Coronary artery (tissue), 2 donors: Measurements from ENCODE around the gene RPL10.

ENCODE experiments used
- DNase-seq: peaks from one replicate; pipeline ENCODE4 v3.0.0-alpha.2; 2017; ENCODE audit warnings: low spot score
- H3K27ac ChIP-seq, 2 donors: fragments of 200-600 bp; sonication (generic); one replicate each; pipeline ENCODE4 v1.5.1; 2016 to 2019
- H3K4me3 ChIP-seq: fragments of 200-600 bp; sonication (generic); 2 replicates; pipeline ENCODE4 v1.5.1; 2016; ENCODE audit warnings: mild to moderate bottlenecking, moderate library complexity
- TF ChIP-seq, protein P1 (sequence below): fragments of 200-600 bp; sonication (generic); IDR thresholded peaks from one replicate; pipeline ENCODE4 v1.5.1; 2019; ENCODE audit warnings: antibody characterized with exemption

The RPL10 gene

DNA sequence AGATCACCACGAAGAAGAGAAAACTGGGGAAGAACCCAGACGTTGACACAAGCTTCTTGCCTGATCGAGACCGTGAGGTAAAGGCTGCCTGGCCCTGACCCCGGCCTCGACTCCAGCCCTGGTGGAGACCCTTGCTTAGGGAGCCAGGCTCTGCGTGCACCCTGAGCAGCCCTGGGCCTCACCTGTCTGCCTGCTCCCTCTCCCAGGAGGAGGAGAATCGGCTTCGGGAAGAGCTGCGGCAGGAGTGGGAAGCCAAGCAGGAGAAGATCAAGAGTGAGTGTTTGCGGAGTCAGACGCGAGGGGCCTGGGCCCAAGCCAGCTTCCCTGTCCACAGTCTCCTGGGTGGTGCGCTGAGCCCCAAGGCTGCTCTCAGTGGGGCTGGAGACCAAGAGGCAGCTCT lies 50.3 kb downstream of the RPL10 start:
- no peak for DNase-seq
- Histone ChIP-seq H3K4me3 (no peak overlapping the region), H3K27ac (no peak overlapping the region)
- TF ChIP-seq, protein P1, sequence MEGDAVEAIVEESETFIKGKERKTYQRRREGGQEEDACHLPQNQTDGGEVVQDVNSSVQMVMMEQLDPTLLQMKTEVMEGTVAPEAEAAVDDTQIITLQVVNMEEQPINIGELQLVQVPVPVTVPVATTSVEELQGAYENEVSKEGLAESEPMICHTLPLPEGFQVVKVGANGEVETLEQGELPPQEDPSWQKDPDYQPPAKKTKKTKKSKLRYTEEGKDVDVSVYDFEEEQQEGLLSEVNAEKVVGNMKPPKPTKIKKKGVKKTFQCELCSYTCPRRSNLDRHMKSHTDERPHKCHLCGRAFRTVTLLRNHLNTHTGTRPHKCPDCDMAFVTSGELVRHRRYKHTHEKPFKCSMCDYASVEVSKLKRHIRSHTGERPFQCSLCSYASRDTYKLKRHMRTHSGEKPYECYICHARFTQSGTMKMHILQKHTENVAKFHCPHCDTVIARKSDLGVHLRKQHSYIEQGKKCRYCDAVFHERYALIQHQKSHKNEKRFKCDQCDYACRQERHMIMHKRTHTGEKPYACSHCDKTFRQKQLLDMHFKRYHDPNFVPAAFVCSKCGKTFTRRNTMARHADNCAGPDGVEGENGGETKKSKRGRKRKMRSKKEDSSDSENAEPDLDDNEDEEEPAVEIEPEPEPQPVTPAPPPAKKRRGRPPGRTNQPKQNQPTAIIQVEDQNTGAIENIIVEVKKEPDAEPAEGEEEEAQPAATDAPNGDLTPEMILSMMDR, result no peak

- H3K4me3 ChIP-seq, result no peak overlapping the region
- TF ChIP-seq, protein P1, result no peak
- no peak for DNase-seq
- H3K27ac ChIP-seq, result no peak overlapping the region
Measured at GRCh38 chrX:154449618-154450017, 51.4 kb downstream of the RPL10 start.

GRCh38 chrX:154450312-154450711 lies 52.1 kb downstream of the RPL10 start:
- TF ChIP-seq, protein P1, result no peak
- H3K4me3 ChIP-seq, result no peak overlapping the region
- no peak overlapping the region for H3K27ac ChIP-seq
- DNase-seq, result no peak
